Suprapubic skin (tissue), 4 donors: ENCODE results near the gene MMP19. TPM values are rescaled to one million over a fixed set of nuclear protein-coding genes. Genes with fewer than 3 reads are reported as not detected.

Experiments used
- DNase-seq, 2 donors: peaks; one replicate each; pipeline ENCODE4 v3.0.0-alpha.2; 2019; ENCODE audit warnings: low spot score in 2 of 2
- H3K27ac ChIP-seq: fragments of 200-600 bp; sonication (generic); one replicate; pipeline ENCODE4 v1.5.1; 2019
- H3K27me3 ChIP-seq: fragments of 200-600 bp; sonication (generic); one replicate; pipeline ENCODE4 v1.5.1; 2019
- H3K36me3 ChIP-seq: fragments of 200-600 bp; sonication (generic); one replicate; pipeline ENCODE4 v1.5.1; 2019
- H3K4me1 ChIP-seq: fragments of 200-600 bp; sonication (generic); one replicate; pipeline ENCODE4 v1.5.1; 2019
- H3K4me3 ChIP-seq: fragments of 200-600 bp; sonication (generic); one replicate; pipeline ENCODE4 v1.5.1; 2019; ENCODE audit warnings: mild to moderate bottlenecking
- H3K9me3 ChIP-seq: fragments of 200-600 bp; sonication (generic); one replicate; pipeline ENCODE4 v1.5.1; 2019
- EP300 ChIP-seq: sonication (generic); formaldehyde crosslinking; IDR thresholded peaks from one replicate; pipeline ENCODE4 v1.6.1; 2017; ENCODE audit warnings: antibody characterized with exemption
- POLR2A ChIP-seq, 2 donors: fragments of 450-650 bp; IDR thresholded peaks; one replicate each; pipeline ENCODE4 v1.6.1; 2017; ENCODE audit warnings: antibody characterized with exemption in 2 of 2, mild to moderate bottlenecking in 2 of 2, moderate library complexity in 2 of 2
- POLR2AphosphoS5 ChIP-seq, 3 donors: sonication (generic); formaldehyde crosslinking; IDR thresholded peaks; one replicate each; pipeline ENCODE4 v1.6.1; 2017; ENCODE audit warnings: antibody characterized with exemption in 3 of 3
- WGBS: methylation state at CpG from one replicate; pipeline ENCODE4 v1.1.5; 2018; 5-methylcytosine and 5-hydroxymethylcytosine counted together
- total RNA-seq, 4 donors: library from RNA; depleted of rRNA; stranded (reverse); fragments of >200 nt; gene quantifications; one replicate each; pipeline ENCODE4 v1.1.0, GENCODE V29; 2016
- TF ChIP-seq, protein P1 (sequence below), 2 donors: fragments of 200-600 bp in 1 of 2; fragments of 450-650 bp in 1 of 2; sonication (generic) in 1 of 2; IDR thresholded peaks; one replicate each; pipeline ENCODE4 v1.5.1; 2016 to 2019; ENCODE audit warnings: antibody characterized with exemption in 2 of 2, mild to moderate bottlenecking in 1 of 2, moderate library complexity in 1 of 2

The MMP19 gene
- total RNA-seq, 4 donors from 2014 or later: 4.2 to 10.5 (median 5.5) TPM

DNA sequence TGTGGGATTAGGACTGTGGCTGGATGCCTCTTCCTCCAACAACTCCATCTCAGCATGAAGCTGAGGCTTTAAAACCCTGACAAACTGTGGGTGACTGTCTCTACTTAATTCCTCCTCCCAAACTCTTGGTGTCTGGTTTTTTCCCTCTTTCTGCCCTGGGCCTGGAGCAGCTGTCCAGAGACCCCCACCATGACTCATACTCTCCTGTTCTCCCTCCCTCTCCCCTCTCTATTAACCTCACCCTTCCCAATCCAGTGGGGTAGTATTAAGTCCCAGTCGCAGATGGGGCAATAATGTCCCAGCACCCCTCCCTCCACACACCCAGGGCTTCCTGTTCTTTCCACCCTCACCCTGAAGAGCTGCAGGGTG lies 11.3 kb downstream of the MMP19 start:
- DNase-seq: peak; percentile 76 to 77
- TF ChIP-seq, protein P1, sequence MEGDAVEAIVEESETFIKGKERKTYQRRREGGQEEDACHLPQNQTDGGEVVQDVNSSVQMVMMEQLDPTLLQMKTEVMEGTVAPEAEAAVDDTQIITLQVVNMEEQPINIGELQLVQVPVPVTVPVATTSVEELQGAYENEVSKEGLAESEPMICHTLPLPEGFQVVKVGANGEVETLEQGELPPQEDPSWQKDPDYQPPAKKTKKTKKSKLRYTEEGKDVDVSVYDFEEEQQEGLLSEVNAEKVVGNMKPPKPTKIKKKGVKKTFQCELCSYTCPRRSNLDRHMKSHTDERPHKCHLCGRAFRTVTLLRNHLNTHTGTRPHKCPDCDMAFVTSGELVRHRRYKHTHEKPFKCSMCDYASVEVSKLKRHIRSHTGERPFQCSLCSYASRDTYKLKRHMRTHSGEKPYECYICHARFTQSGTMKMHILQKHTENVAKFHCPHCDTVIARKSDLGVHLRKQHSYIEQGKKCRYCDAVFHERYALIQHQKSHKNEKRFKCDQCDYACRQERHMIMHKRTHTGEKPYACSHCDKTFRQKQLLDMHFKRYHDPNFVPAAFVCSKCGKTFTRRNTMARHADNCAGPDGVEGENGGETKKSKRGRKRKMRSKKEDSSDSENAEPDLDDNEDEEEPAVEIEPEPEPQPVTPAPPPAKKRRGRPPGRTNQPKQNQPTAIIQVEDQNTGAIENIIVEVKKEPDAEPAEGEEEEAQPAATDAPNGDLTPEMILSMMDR (IDR thresholded peaks at IDR 0.05): no peak
- TF ChIP-seq POLR2AphosphoS5 (IDR thresholded peaks at IDR 0.05): peak in 1 of 3 donors; percentile 12
- TF ChIP-seq POLR2A (IDR thresholded peaks at IDR 0.05): no peak
- Histone ChIP-seq H3K4me1 (peaks cover 51% of the 10 kb centered on the region), H3K27me3 (no peaks in the 10 kb centered on the region), H3K9me3 (no peaks in the 10 kb centered on the region), H3K36me3 (peaks cover 16% of the 10 kb centered on the region), H3K27ac (peak overlapping the region; percentile 94), H3K4me3 (peak overlapping the region; percentile 76)
- WGBS: 27% methylated on average over 1 of the region's 1 CpG

DNA sequence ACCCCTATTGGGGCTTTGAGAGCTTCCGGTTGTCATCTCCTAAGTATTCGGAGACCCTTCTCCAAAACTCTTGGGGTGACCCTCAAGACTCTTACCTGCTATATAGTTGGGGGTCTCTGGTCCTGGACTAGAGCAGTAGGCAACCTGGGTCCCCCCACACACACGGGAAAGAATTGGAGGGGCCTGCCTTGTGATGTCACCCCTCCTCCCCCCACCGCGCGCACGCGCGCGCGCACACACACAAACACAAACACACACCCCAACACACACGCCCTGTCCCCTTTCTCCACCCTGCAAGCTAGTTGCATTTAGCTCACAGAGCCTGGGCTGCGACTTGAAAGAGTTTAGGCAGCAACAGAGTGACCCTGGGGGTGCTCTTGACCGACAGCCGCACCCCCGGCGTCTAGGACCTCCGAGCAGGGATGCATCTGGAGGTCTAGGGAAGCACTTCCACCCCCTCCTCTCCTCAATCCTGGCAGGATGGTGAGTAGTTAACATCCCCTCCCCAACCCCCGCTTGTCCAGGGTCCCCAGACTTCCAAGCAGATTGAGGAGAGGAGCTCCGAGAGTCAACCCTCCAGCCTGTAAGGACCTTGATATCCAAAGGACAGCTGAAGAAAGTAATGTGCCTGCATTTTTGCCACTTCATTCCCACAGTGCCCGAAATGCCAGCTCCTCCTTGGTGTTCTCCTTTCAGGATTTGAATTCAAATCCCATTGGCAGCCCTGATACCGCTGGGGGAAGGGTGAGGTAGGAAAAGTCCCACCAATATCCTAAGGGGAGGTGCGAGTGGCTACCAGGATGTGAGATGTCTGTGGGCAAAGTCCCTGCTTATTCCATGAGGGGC lies 11.9 kb downstream of the MMP19 start:
- Histone ChIP-seq H3K4me1 (peaks cover 57% of the 10 kb centered on the region), H3K36me3 (peaks cover 11% of the 10 kb centered on the region), H3K4me3 (peak overlapping the region; percentile 76), H3K27me3 (no peaks in the 10 kb centered on the region), H3K27ac (peak overlapping the region; percentile 94), H3K9me3 (no peaks in the 10 kb centered on the region)
- 19% methylated on average over 6 of the region's 23 CpGs for WGBS
- TF ChIP-seq POLR2AphosphoS5 (IDR thresholded peaks at IDR 0.05) (peak in 1 of 3 donors; percentile 27), POLR2A (IDR thresholded peaks at IDR 0.05) (peak in 1 of 2 donors; percentile 59)
- TF ChIP-seq, protein P1 (IDR thresholded peaks at IDR 0.05): no peak
- peak; percentile 88 to 90 for DNase-seq

DNA sequence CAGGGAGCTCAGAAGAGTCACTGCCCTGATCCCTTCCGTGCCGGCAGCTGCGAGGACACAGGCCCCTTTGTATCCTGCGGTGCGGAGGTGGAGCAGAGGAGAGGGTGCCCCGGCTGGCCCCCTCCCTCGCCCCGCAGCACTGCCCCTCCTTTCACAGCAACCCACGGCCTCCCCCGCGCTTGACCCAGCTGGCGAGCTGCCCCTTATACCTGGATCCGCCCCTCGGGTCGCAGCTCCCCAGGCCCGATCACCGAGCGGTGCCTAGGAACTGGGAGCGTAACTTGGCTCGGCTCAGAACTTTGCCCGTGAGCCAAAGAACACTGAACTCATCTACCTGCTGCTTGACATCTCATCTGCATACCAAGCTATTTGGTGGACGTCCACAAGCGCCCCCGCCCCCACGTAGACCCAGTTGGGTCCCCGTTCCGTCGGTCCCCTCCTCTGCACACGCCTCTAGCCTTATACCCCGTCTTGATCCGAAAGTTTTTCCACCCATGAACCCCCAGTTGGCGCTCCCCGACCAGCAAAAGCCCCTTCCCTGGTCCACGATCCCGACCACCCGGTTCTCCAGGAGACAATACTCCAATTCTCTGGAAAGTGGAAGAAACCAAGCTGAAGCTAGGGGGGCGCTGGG lies 12.7 kb downstream of the MMP19 start:
- 1% methylated on average over 37 of the region's 37 CpGs for WGBS
- DNase-seq: peak; percentile 84 to 87
- no peak for TF ChIP-seq POLR2A (IDR thresholded peaks at IDR 0.05)
- TF ChIP-seq POLR2AphosphoS5 (IDR thresholded peaks at IDR 0.05): no peak
- TF ChIP-seq, protein P1 (IDR thresholded peaks at IDR 0.05): no peak
- TF ChIP-seq EP300: no peak
- Histone ChIP-seq H3K4me3 (peak overlapping the region; percentile 76), H3K36me3 (peaks cover 5% of the 10 kb centered on the region), H3K27me3 (no peaks in the 10 kb centered on the region), H3K9me3 (no peaks in the 10 kb centered on the region), H3K27ac (peak overlapping the region; percentile 94), H3K4me1 (peaks cover 58% of the 10 kb centered on the region)

DNA sequence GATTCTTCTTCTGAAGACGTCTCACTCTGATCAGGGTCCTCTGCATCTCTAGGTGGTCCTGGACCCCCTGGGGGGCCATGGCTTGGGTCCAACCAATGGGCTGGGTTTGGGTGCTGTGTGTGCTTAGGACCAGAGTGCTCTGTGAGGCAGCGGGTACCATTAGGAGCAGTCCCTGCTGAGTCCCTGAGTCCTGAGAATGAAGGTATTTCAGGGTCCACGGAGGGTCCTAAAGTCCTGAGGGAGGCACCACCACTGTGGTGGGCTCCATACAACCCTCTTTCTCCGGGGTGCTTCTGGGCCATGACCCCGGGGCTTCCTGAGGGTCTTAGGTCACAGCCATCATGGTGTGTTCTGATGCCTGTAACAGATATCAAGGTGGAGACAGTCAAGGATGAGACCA lies 14.4 kb downstream of the MMP19 start:
- H3K36me3 ChIP-seq: peaks cover 1% of the 10 kb centered on the region
- peak overlapping the region; percentile 94 for H3K27ac ChIP-seq
- no peak for TF ChIP-seq POLR2A (IDR thresholded peaks at IDR 0.05)
- no peak for TF ChIP-seq EP300
- TF ChIP-seq, protein P1 (IDR thresholded peaks at IDR 0.05): no peak
- no peak for TF ChIP-seq POLR2AphosphoS5 (IDR thresholded peaks at IDR 0.05)
- no peaks in the 10 kb centered on the region for H3K9me3 ChIP-seq
- DNase-seq: peak; percentile 44 to 66
- peak overlapping the region; percentile 76 for H3K4me3 ChIP-seq
- H3K27me3 ChIP-seq: no peaks in the 10 kb centered on the region
- WGBS: 86% methylated on average over 5 of the region's 5 CpGs
- H3K4me1 ChIP-seq: peaks cover 64% of the 10 kb centered on the region

DNA sequence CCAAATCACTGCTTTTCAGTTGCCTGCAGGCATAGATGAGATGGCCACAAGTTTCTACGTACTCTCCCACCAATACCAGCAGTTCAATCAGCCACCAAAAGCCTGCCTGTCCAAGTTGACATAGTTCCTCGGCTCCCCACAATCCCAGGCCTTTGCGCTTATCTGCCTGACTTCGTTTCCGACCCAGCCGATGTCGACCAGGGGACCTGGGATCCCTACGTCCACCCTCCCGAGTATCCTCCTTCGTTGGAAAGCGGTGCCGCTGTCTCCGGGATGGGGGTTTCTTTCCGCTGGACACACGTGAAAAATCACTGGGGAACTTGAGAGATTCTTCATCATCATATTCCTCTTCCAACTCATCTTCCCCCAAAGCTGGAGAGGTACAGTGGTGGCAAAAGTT lies 14.9 kb downstream of the MMP19 start:
- DNase-seq: peak; percentile 67 to 72
- TF ChIP-seq EP300: no peak
- Histone ChIP-seq H3K9me3 (no peaks in the 10 kb centered on the region), H3K27ac (peak overlapping the region; percentile 94), H3K36me3 (peaks cover 7% of the 10 kb centered on the region), H3K4me3 (no peak overlapping the region), H3K27me3 (no peaks in the 10 kb centered on the region), H3K4me1 (peaks cover 61% of the 10 kb centered on the region)
- WGBS: 86% methylated on average over 15 of the region's 15 CpGs
